GM12872 (cell line): Measurements from ENCODE around the gene TTC34.

Experiments
- CTCF ChIP-seq: IDR thresholded peaks from 3 replicates; pipeline ENCODE4 v1.5.1; 2011; ENCODE audit warnings: low read depth, mild to moderate bottlenecking, low read length, moderate library complexity; ENCODE audit not compliant: insufficient read depth

TTC34 gene

GRCh38 chr1:2787163-2787911 is 14.2 kb downstream of the TTC34 start:
- no peak for TF ChIP-seq CTCF

GRCh38 chr1:2786329-2787162 is 14.9 kb downstream of the TTC34 start:
- peak; percentile 77 for TF ChIP-seq CTCF

GRCh38 chr1:2785631-2786328 is 15.7 kb downstream of the TTC34 start:
- TF ChIP-seq CTCF, result no peak

- no peak for TF ChIP-seq CTCF
Observed at GRCh38 chr1:2784854-2785630, 16.5 kb downstream of the TTC34 start.

GRCh38 chr1:2783435-2784397 is 17.8 kb downstream of the TTC34 start:
- no peak for TF ChIP-seq CTCF

- no peak for TF ChIP-seq CTCF
Observed at GRCh38 chr1:2783069-2783434, 18.4 kb downstream of the TTC34 start.
